ENCODE measurements around the gene CBX8. TPM values are rescaled to one million over a fixed set of nuclear protein-coding genes. Genes with fewer than 3 reads are reported as not detected.
"Not testable (repeated sequence)": the region's sequence is repeated elsewhere in the genome, so short reads cannot be mapped to it uniquely, and the experiment has no call there.

The CBX8 gene
- total RNA-seq, 2 donors from 2014 or later: 1.6 to 1.8 TPM

DNA sequence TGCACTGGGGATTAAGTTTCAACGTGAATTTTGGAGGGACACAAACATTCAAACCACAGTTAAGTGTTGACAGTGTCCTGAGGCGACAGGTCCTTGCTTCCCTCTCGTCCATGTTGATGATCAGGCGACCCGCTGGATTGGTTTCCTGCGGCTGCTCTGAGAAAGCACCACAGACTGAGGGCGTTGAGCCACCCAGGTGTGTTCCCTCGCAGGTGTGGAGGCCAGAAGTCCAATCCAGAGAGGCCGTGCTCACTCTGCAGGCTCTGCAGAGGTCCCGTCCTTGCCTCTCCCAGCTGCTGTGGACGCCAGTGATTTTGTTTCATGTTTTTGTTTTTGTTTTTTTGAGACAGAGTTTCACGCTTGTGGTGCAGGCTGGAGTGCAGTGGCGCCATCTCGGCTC is 41.3 kb downstream of the CBX8 start:
- Histone ChIP-seq H3K27ac (no peak overlapping the region), H3K36me3 (replicated peaks in 1 of 2; ENCODE audit: insufficient read depth in 1 of 2, low read depth in 2 of 2) (no peaks in the 10 kb centered on the region), H3K9me3 (no peaks in the 10 kb centered on the region), H3K4me1 (no peaks in the 10 kb centered on the region), H3K27me3 (no peaks in the 10 kb centered on the region), H3K4me3 (no peak overlapping the region)
- DNase-seq: no peak
- intact Hi-C loops (cut with DNase I): no loop called here
- TF ChIP-seq, protein P1, sequence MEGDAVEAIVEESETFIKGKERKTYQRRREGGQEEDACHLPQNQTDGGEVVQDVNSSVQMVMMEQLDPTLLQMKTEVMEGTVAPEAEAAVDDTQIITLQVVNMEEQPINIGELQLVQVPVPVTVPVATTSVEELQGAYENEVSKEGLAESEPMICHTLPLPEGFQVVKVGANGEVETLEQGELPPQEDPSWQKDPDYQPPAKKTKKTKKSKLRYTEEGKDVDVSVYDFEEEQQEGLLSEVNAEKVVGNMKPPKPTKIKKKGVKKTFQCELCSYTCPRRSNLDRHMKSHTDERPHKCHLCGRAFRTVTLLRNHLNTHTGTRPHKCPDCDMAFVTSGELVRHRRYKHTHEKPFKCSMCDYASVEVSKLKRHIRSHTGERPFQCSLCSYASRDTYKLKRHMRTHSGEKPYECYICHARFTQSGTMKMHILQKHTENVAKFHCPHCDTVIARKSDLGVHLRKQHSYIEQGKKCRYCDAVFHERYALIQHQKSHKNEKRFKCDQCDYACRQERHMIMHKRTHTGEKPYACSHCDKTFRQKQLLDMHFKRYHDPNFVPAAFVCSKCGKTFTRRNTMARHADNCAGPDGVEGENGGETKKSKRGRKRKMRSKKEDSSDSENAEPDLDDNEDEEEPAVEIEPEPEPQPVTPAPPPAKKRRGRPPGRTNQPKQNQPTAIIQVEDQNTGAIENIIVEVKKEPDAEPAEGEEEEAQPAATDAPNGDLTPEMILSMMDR (IDR thresholded peaks at IDR 0.05): no peak
- no peak for TF ChIP-seq POLR2A (IDR thresholded peaks at IDR 0.05)
- WGBS, 2 donors: 81 to 85% methylated on average over 14 of the region's 14 CpGs
- no peak for ATAC-seq

DNA sequence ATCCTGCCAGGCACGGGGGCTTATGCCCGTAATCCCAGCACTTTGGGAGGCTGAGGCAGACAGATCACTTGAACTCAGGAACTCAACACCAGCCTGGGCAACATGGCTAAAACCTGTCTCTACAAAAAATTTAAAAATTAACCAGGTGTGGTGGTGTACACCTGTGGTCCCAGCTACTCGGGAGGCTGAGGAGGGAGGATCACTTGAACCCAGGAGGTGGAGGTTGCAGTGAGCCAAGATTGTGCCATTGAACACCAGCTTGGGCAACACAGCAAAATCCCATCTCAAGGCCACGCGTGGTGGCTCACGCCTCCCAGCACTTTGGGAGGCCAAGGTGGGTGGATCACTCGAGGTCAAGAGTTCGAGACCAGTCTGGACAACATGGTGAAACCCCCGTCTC is 42.0 kb downstream of the CBX8 start:
- WGBS, 2 donors: 75 to 79% methylated on average over 9 of the region's 9 CpGs
- H3K36me3 ChIP-seq (replicated peaks in 1 of 2; ENCODE audit: insufficient read depth in 1 of 2, low read depth in 2 of 2); H3K27me3 ChIP-seq; intact Hi-C loops (cut with DNase I); H3K4me3 ChIP-seq; H3K4me1 ChIP-seq; H3K9me3 ChIP-seq; DNase-seq; ATAC-seq; H3K27ac ChIP-seq: not testable (repeated sequence)

DNA sequence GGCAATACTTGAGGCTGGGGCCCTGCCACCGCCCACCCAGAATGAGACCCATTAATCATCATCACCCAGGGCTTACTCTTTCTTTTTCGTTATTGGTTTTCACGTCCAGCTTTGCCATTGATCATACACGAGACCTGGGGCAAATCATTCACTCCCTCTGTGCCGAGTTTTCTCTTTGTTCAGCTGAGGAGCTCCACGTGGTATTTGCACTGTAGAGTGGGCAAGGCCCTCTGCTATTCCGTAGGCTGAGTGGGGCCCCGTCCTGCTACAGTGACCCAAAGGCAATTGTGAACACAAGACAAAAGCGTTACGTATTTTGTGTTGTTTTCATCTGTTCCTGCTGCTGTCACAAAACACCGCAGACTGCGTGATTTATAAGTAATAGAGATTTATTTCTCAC is 42.5 kb downstream of the CBX8 start:
- Histone ChIP-seq H3K27me3 (no peaks in the 10 kb centered on the region), H3K4me3 (no peak overlapping the region), H3K9me3 (no peaks in the 10 kb centered on the region), H3K36me3 (replicated peaks in 1 of 2; ENCODE audit: insufficient read depth in 1 of 2, low read depth in 2 of 2) (no peaks in the 10 kb centered on the region), H3K27ac (no peak overlapping the region), H3K4me1 (no peaks in the 10 kb centered on the region)
- TF ChIP-seq, protein P1 (IDR thresholded peaks at IDR 0.05): no peak
- TF ChIP-seq POLR2A (IDR thresholded peaks at IDR 0.05): no peak
- intact Hi-C loops (cut with DNase I): no loop called here
- WGBS, 2 donors: 51 to 57% methylated on average over 12 of the region's 12 CpGs
- no peak for ATAC-seq
- no peak for DNase-seq

DNA sequence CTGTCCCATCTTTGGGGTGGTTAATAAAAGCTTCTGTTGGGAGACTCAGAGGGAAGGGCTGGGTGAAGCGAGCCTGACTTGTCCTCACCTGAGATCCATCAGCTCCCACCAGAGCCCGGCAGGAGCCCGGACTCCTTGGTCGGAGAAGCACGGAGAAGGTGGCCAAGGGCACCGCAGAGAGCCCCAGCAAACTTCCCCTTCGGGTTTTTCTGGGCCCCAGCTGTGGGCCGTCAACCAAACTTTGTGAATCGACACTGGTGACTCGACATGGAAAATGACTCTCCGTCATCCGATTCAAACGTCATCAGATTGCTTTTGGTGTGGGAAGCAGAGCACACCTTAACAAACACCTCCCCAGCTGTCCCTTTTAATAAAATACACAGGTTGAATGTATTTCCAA is 44.7 kb downstream of the CBX8 start:
- TF ChIP-seq, protein P1 (IDR thresholded peaks at IDR 0.05): no peak
- TF ChIP-seq POLR2A (IDR thresholded peaks at IDR 0.05): no peak
- no peak for DNase-seq
- Histone ChIP-seq H3K4me3 (no peak overlapping the region), H3K27me3 (peaks cover 0 to 14% of the 10 kb centered on the region in 2 donors), H3K36me3 (replicated peaks in 1 of 2; ENCODE audit: insufficient read depth in 1 of 2, low read depth in 2 of 2) (no peaks in the 10 kb centered on the region), H3K9me3 (no peaks in the 10 kb centered on the region), H3K27ac (no peak overlapping the region), H3K4me1 (peaks cover 8% of the 10 kb centered on the region)
- intact Hi-C loops (cut with DNase I): no loop called here
- ATAC-seq: no peak
- 60 to 66% methylated on average over 10 to 13 of the region's 13 CpGs for WGBS, 2 donors

DNA sequence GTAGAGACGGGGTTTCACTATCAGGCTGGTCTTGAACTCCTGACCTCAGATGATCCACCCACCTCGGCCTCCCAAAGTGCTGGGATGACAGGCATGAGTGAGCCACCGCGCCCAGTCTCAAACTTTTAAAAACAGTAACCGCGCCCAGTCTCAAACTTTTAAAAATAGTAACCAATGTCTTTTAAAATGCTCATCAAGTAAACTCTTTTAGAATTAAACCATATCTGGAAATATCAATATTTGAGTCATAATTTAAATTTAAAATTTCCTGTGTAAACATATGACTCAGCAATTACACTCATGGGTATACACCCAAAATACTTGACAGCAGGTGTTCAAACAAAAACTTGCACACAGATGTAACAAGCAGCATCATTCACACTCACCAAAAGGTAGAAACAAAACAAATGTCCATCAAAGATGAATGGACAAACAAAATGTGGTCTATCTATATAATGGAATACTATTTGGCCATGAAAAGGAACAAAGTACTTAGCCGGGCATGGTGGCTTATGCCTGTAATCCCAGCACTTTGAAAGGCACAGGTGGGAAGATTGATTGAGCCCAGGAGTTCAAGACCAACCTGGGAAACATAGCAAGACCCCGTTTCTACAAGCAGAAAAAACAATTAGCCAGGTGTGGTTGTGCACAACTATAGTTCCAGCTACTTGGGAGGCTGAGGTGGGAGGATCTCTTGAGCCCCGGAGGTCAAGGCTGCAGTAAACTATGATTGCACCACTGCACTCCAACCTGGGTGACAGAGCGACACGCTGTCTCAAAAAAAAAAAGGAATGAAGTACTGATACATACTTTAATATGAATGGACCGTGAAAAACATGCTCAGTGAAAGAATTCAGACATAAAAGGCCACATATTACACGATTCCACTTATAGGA is 46.0 kb downstream of the CBX8 start:
- ATAC-seq (no peak), DNase-seq (no peak)
- no peak overlapping the region for H3K4me3 ChIP-seq
- peaks cover 8% of the 10 kb centered on the region for H3K4me1 ChIP-seq
- no peaks in the 10 kb centered on the region for H3K9me3 ChIP-seq
- intact Hi-C loops (cut with DNase I): no loop called here
- TF ChIP-seq, protein P1 (IDR thresholded peaks at IDR 0.05): no peak
- no peak for TF ChIP-seq POLR2A (IDR thresholded peaks at IDR 0.05)
- H3K27ac ChIP-seq: no peak overlapping the region
- no peaks in the 10 kb centered on the region for H3K36me3 ChIP-seq (replicated peaks in 1 of 2; ENCODE audit: insufficient read depth in 1 of 2, low read depth in 2 of 2)
- peaks cover 0 to 14% of the 10 kb centered on the region in 2 donors for H3K27me3 ChIP-seq
- 69 to 71% methylated on average over 13 of the region's 13 CpGs for WGBS, 2 donors

Measured in body of pancreas (tissue), 4 donors.